Activated CD8-positive, alpha-beta memory T cell treated with anti-CD3 and anti-CD28 coated beads for 4 hours (primary cell): ENCODE results near the gene HOMER1.

ENCODE experiments used
- DNase-seq, 2 donors: peaks; one replicate each; pipeline ENCODE4 v3.0.0-alpha.2; 2020; ENCODE audit warnings: low read depth in 2 of 2

Gene HOMER1

DNA sequence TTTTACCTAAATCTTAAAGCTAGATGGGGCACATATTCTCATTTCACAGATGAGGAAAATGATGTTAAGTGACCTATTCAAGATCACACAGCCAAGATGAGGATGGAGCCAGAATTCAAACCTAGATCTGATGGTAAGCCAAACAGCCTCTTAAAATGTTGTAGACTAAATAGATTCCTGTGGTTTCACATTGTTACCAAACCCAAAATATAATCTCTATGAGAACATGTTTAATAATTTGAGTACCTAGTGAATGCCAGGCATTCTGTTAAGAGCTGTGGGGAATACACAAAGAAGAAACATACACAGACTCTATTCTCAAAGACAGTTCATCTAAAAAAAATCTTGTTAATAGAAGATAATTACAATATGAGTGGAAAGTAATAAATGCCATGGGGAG is 25.2 kb downstream of the HOMER1 start:
- DNase-seq, result no peak

GRCh38 chr5:79488058-79488457 is 25.9 kb downstream of the HOMER1 start:
- no peak for DNase-seq

- DNase-seq, result no peak
Measured at GRCh38 chr5:79487251-79487650, 26.7 kb downstream of the HOMER1 start.

- DNase-seq, result no peak
Measured at GRCh38 chr5:79486116-79486515, 27.8 kb downstream of the HOMER1 start.

DNA sequence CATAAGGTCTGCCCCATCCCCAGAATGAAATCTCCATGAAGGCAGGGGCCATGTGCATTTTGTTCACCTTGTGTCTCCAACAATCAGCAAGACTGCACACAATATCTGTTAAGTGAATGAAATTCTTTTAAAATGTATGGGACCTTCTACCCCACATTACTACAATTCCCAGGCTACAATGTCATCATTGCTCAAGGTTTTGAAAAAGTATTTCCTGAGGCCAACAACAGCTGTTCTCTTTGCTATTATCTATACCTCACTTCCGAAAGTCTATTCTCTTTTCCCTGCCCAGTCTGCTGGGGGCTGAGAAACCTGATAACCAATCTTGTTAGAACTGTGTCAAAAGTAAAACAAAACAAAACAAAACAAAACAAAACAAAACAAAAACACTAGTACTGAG is 29.2 kb downstream of the HOMER1 start:
- no peak for DNase-seq

DNA sequence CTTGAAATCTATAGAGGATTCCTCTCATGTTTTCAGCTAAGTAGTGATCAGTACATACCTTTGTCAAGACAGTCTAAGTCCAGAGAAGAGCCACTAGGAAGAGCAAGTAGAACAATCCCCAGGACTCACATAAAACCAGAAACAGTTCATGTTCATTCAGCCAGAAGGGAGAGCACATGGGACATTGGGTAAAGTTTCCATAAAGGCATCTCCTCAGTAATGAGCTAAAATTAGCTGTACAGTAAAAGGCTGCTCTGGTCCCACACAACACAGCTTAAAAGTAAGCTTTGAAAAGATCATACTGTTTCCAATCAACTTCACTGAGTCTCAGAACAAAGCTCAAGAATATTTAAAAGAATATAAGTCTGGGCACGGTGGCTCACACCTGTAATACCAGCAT is 32.4 kb downstream of the HOMER1 start:
- DNase-seq, result no peak

GRCh38 chr5:79480991-79481390 is 32.9 kb downstream of the HOMER1 start:
- no peak for DNase-seq

GRCh38 chr5:79475152-79475466 is 38.8 kb downstream of the HOMER1 start:
- DNase-seq, result no peak

DNA sequence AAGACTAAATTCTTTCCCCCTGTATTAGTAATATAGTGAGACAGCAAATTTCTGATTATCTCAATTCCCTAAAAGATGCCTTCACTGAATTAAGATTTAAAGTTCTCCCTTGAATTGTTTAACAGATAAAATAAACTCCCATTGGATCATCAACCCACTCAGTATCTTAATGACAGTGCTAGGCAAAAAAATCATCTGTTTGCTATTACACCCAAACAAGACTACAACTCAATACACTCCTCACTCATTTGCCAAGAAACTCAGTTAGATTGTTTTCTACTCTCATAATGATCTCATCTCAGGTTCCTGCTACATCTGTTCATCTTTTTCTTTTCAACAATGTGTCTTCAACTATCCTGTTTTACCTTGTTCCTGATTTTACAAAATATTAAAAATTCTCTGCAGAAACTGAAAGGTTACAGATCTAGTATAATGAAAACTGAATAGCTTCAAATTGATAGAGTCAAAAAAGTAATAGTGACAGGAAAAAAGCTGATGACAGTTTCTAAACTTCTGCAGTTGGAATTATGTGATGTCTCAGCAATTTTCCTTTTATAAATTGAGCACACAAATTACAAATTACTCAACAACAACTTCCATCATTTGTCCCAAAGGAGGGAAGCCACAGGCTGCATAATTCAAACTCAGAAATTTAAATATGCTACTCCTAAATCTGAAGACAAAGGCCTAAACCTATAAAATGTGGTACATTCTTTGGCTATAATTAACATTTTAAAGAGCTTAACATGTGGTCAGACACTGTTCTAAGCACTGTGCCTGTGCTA is 39.4 kb downstream of the HOMER1 start:
- DNase-seq, result no peak

DNA sequence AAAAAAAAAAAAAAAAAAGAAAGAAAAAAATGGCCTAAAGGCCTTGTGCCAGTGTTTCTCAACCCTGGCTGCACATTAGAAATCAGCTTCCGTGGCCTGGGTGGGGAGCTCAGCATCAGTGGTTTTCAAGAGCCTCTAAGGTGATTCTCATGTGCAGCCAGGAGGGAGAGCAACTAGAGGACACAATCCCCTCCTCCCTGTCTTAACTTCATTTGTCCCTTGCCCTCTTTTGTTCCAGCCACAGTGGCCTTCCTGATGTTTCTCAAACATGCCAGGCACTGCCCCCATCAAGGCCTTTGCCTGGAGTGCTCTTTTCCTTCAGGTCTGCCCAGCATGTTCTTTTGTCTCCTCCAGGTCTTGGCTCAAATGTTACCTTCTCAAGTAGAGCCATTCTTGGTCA is 42.4 kb downstream of the HOMER1 start:
- no peak for DNase-seq

DNA sequence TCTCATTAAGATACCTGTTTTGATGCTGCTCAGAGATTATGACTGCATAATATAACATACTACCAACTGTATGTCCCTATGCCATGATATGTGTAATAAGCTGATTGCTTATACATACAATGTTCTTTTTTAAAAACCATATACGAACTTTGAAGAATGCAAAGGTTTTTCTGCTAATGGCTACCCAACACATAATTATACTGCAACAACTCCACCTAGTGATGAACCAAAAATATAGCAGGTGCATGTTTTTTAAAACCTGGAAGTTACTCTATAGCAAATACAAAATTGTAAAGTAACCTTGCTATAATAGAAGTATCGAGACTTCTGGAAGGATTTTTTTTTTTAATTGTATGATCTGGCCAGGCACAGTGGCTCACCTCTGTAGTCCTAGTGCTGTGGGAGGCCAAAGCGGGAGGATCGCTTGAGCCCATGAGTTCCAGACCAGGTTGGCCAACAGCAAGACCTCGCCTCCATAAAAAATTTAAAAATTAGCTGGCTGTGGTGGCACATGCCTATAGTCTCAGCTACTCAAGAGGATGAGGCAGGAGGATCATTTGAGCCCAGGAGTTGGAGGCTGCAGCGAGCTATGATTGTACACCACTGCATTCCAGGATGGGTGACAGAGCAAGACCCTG is 49.1 kb downstream of the HOMER1 start:
- DNase-seq, result no peak

GRCh38 chr5:79464278-79464677 is 49.7 kb downstream of the HOMER1 start:
- no peak for DNase-seq

DNA sequence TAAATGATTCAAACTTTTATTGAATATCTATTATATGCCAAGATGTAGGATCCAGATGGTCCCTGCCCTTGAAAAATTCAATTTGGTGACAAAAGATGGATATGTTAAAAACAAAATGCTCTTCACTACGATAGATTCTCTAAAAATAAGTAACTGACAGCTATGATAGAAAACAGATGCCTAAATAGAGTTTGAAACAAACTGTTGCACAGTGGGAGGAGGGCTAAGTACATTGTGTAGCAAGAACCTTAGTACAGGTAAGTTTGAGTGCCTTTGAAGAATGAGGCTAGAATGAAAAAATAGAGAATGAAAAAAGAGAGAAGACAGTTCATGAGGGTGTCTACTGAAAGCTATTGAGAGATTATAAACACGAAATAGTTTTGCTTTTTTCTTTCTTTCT is 54.3 kb downstream of the HOMER1 start:
- no peak for DNase-seq

DNA sequence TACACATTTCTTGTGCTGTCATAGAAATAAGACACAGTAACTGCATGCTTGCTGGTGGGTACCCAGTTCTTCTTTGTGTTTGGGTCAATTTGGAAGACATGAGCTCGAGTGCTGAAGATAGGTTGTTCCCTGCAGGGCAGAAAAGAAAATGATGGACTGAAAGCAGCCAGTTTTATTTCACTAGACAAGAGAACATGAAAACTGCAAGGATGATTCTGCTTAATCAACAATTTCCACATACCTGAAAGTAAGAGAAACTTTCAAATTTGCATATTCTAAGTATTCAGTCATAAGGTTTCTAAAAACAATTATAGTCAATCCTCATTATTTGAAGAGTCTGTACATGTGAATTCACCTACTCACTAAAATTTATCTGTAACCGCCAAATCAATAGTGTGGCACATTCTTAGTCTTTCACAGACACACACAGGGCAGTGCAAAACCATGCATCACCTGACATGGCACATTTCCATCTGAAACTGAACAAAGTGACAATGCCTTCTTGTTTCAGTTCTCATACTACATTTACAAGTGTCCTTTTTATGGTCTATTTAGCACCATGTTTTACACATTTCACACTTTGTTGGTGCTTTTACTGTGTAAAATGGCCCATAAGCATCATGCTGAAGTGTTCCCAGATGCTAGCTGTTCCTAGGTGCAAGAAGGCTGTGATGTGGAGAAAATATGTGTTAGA is 56.9 kb downstream of the HOMER1 start:
- no peak for DNase-seq

DNA sequence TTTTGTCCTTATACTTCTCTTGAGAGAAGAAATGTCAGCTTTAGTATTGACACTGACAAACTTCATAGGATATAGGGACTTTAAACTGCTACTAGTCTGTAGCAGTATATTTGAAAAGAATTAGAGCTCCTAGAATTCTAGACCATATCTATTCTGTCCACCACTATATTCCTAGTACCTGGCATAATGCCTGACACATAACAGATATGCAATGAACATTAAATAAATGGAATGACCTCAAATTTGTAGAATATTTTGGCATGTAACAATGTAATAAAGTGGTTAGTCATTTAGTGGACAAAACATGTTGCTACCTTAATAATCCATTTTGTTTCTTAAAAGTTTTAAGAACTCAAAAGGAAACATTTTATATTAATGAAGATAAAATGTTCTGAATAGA is 57.5 kb downstream of the HOMER1 start:
- no peak for DNase-seq

- DNase-seq, result no peak
Measured at GRCh38 chr5:79454043-79454442, 59.9 kb downstream of the HOMER1 start.

DNA sequence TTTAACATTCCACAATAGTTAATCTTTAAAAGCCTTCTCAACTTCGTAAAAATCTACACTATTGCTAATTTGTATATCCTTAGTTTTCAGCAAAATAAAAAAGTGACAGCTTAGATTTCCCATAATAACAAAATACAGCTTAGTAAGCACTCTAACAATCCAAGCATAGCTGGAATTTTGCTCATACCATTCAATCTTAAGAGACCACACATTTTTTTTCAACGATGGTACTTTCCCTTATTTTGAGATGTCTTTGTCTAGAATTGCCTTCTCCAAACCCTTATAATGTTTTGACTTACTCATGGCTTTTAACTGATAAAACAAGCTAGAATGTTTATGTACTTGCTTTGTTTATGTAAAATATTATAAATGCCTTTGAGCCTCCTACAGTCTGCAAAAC is 65.6 kb downstream of the HOMER1 start:
- no peak for DNase-seq

DNA sequence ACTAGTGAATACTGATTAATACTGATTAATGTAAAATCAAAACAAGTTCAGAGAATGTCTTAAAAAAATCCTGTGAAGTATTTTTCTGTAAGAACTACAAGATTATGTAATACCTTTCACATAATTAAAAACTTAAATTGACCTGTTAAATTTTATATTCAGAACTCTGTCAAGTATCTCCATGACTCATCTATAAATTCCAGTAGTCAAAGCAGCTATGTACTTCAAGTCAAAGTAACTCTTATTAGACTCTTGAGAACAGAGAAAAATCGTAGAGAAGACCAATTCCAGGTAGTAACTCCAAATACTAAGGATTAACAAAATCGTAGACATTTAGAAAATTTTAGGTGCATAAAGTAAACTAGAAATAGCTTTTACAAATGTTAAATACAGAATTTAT is 77.1 kb downstream of the HOMER1 start:
- DNase-seq, result no peak

DNA sequence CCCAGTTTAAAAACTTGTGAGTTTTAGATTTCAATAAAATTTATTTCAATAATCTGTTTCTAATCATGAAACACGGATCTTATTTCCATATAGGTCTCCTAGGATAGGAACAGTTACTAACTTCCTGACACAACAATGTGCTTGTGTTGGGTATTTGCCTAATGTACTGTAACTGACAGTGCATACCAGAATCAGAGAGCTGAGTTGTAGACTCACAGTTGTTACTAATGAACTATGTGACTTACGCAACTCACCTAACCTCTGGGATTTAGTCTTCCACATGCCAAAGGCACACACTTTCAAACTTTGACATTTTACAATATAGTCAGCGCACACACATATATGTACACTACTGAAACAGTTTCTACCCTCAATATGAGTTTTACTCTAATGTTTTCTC is 77.7 kb downstream of the HOMER1 start:
- no peak for DNase-seq

DNA sequence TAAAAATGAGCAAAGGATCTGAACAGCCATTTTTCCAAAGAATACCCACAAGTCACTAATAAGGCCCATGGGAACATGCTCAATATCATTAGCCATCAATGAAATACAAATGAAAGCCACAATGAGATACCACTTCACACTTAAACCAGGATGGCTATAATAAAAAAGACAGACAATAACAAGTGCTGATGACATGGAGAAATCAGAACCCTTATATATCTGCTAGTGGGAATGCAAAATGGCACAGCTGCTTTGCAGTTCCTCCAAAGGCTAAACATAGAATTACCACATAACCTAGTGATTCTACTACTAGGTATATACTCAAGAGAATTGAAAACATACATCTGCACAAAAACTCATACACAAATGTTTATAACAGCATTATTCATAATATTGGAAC is 83.7 kb downstream of the HOMER1 start:
- DNase-seq, result no peak

GRCh38 chr5:79423296-79423695 is 90.6 kb downstream of the HOMER1 start:
- no peak for DNase-seq

GRCh38 chr5:79420248-79420647 is 93.7 kb downstream of the HOMER1 start:
- DNase-seq, result no peak

GRCh38 chr5:79418276-79418675 is 95.7 kb downstream of the HOMER1 start:
- no peak for DNase-seq
